WTC11 (cell line): Measurements from ENCODE around the gene CUTC. TPM values are rescaled to one million over a fixed set of nuclear protein-coding genes. Genes with fewer than 3 reads are reported as not detected.

Experiments used
- ATAC-seq: fragments of 200-7000 bp; cut with Tn5 transposase; 2 replicates; pipeline ENCODE4 v1.10.0; 2021; ENCODE audit warnings: mild to moderate bottlenecking, moderate library complexity
- CTCF ChIA-PET: fragments of 300-600 bp; sonication (Branson Sonifier 250); formaldehyde crosslinking; loops from one replicate; lab custom pipeline; 2021; ENCODE audit warnings: antibody characterized with exemption; lab: Charles Lee
- POLR2A ChIA-PET: fragments of 350-600 bp; sonication (Branson Sonifier 250); formaldehyde crosslinking; loops from one replicate; lab custom pipeline; 2021; ENCODE audit warnings: antibody characterized with exemption; lab: Charles Lee
- DNase-seq: peaks from one replicate; pipeline ENCODE4 v3.0.0; 2021; ENCODE audit warnings: low spot score
- H3K27ac Mint-ChIP-seq: 2 replicates; pipeline ENCODE4 v1.8.0; 2021; ENCODE audit warnings: mixed read lengths
- H3K27me3 Mint-ChIP-seq: 2 replicates; pipeline ENCODE4 v1.8.0; 2021; ENCODE audit warnings: low read depth, mild to moderate bottlenecking, moderate library complexity, mixed read lengths
- H3K36me3 Mint-ChIP-seq: 2 replicates; pipeline ENCODE4 v1.8.0; 2021; ENCODE audit warnings: mixed read lengths
- H3K4me1 Mint-ChIP-seq: 2 replicates; pipeline ENCODE4 v1.8.0; 2022; ENCODE audit warnings: mixed read lengths
- H3K4me3 Mint-ChIP-seq: 2 replicates; pipeline ENCODE4 v1.8.0; 2021; ENCODE audit warnings: mild to moderate bottlenecking, moderate library complexity, mixed read lengths
- H3K9me3 Mint-ChIP-seq: 2 replicates; pipeline ENCODE4 v1.8.0; 2021; ENCODE audit warnings: mixed read lengths
- CREB1 ChIP-seq: sonication (generic); formaldehyde crosslinking; IDR thresholded peaks from 2 replicates; pipeline ENCODE4 v1.8.0; 2023; ENCODE audit warnings: mild to moderate bottlenecking, missing genetic modification reagents
- CREM ChIP-seq: sonication (generic); formaldehyde crosslinking; IDR thresholded peaks from 2 replicates; pipeline ENCODE4 v1.8.1; 2022; ENCODE audit warnings: mild to moderate bottlenecking, missing genetic modification reagents, moderate library complexity
- CTCF ChIP-seq: fragments of 200-600 bp; IDR thresholded peaks from 2 replicates; pipeline ENCODE4 v1.8.0; 2022; ENCODE audit warnings: antibody characterized with exemption
- GABPB1 ChIP-seq: sonication (generic); formaldehyde crosslinking; IDR thresholded peaks from 2 replicates; pipeline ENCODE4 v1.8.1; 2023; ENCODE audit warnings: mild to moderate bottlenecking, missing genetic modification reagents
- GTF2I ChIP-seq: fragments of 250-450 bp; sonication (Bioruptor Pico); conservative IDR thresholded peaks from 2 replicates; pipeline ENCODE4 v1.4.0; 2021; ENCODE audit warnings: mild to moderate bottlenecking
- HMGA2 ChIP-seq: fragments of 250-450 bp; sonication (Bioruptor Pico); IDR thresholded peaks from 2 replicates; pipeline ENCODE4 v1.4.0; 2021; ENCODE audit warnings: mild to moderate bottlenecking, moderate library complexity
- IRF1 ChIP-seq: sonication (generic); formaldehyde crosslinking; IDR thresholded peaks from 2 replicates; pipeline ENCODE4 v1.8.0; 2023; ENCODE audit warnings: missing genetic modification reagents
- JUN ChIP-seq: sonication (generic); formaldehyde crosslinking; IDR thresholded peaks from 2 replicates; pipeline ENCODE4 v1.8.0; 2023; ENCODE audit warnings: mild to moderate bottlenecking, missing genetic modification reagents
- KAT7 ChIP-seq: sonication (generic); formaldehyde crosslinking; IDR thresholded peaks from 2 replicates; pipeline ENCODE4 v1.8.1; 2023; ENCODE audit warnings: missing genetic modification reagents, mild to moderate bottlenecking, borderline replicate concordance
- NFATC4 ChIP-seq: fragments of 250-450 bp; sonication (Bioruptor Pico); IDR thresholded peaks from 2 replicates; pipeline ENCODE4 v1.9.0; 2021; ENCODE audit warnings: mild to moderate bottlenecking
- NFYB ChIP-seq: sonication (generic); formaldehyde crosslinking; conservative IDR thresholded peaks from 2 replicates; pipeline ENCODE4 v1.8.0; 2022; ENCODE audit warnings: low read depth, missing genetic modification reagents
- NR2C2 ChIP-seq: sonication (generic); formaldehyde crosslinking; IDR thresholded peaks from 2 replicates; pipeline ENCODE4 v1.8.0; 2022; ENCODE audit warnings: mild to moderate bottlenecking, missing genetic modification reagents
- NR3C1 ChIP-seq: sonication (generic); formaldehyde crosslinking; conservative IDR thresholded peaks from 2 replicates; pipeline ENCODE4 v1.8.1; 2023; ENCODE audit warnings: low read depth, mild to moderate bottlenecking, missing genetic modification reagents
- SP1 ChIP-seq: sonication (generic); formaldehyde crosslinking; conservative IDR thresholded peaks from 2 replicates; pipeline ENCODE4 v1.8.1; 2022; ENCODE audit warnings: missing genetic modification reagents
- TCF7 ChIP-seq: sonication (generic); formaldehyde crosslinking; IDR thresholded peaks from 2 replicates; pipeline ENCODE4 v1.8.0; 2022; ENCODE audit warnings: mild to moderate bottlenecking, low read depth, missing genetic modification reagents, moderate library complexity
- total RNA-seq: library from RNA; stranded (reverse); gene quantifications from 3 replicates; pipeline ENCODE4 v1.2.3, GENCODE V29; 2021
- TF ChIP-seq, protein P1 (sequence below): sonication (generic); formaldehyde crosslinking; IDR thresholded peaks from 2 replicates; pipeline ENCODE4 v1.8.1; 2023; ENCODE audit warnings: mild to moderate bottlenecking, moderate library complexity, missing genetic modification reagents
- TF ChIP-seq, protein P2 (sequence below): sonication (generic); formaldehyde crosslinking; IDR thresholded peaks from 2 replicates; pipeline ENCODE4 v1.8.0; 2023; ENCODE audit warnings: mild to moderate bottlenecking, missing genetic modification reagents
- TF ChIP-seq, protein P3 (sequence below): sonication (generic); formaldehyde crosslinking; IDR thresholded peaks from 2 replicates; pipeline ENCODE4 v1.8.1; 2023; ENCODE audit warnings: mild to moderate bottlenecking, missing genetic modification reagents, borderline replicate concordance

CUTC gene
- total RNA-seq, 1 experiment from 2014 or later = 28.6 TPM

- TF ChIP-seq, protein P1, sequence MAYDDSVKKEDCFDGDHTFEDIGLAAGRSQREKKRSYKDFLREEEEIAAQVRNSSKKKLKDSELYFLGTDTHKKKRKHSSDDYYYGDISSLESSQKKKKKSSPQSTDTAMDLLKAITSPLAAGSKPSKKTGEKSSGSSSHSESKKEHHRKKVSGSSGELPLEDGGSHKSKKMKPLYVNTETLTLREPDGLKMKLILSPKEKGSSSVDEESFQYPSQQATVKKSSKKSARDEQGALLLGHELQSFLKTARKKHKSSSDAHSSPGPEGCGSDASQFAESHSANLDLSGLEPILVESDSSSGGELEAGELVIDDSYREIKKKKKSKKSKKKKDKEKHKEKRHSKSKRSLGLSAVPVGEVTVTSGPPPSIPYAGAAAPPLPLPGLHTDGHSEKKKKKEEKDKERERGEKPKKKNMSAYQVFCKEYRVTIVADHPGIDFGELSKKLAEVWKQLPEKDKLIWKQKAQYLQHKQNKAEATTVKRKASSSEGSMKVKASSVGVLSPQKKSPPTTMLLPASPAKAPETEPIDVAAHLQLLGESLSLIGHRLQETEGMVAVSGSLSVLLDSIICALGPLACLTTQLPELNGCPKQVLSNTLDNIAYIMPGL = no peak
- no peak for TF ChIP-seq GTF2I (CRISPR knock-in tag)
- no peak for TF ChIP-seq NR2C2 (CRISPR knock-in tag)
- no peak for TF ChIP-seq NFYB (CRISPR knock-in tag)
- TF ChIP-seq HMGA2 = no peak
- no peak for TF ChIP-seq CREM (CRISPR knock-in tag)
- no peak for TF ChIP-seq NFATC4 (CRISPR knock-in tag)
- TF ChIP-seq SP1 = no peak
These were observed 29.3 kb downstream of the CUTC start (continued) for GRCh38 chr10:99761365-99761764.

GRCh38 chr10:99765672-99766301, 33.8 kb downstream of the CUTC start:
- H3K4me3 Mint-ChIP-seq = no peak overlapping the region
- no peak for DNase-seq
- TF ChIP-seq SP1 (no peak), NFYB (CRISPR knock-in tag) (no peak), JUN (CRISPR knock-in tag) (no peak), NR3C1 (CRISPR knock-in tag) (no peak), CREM (CRISPR knock-in tag) (no peak), CTCF (no peak), NR2C2 (CRISPR knock-in tag) (no peak), IRF1 (CRISPR knock-in tag) (no peak), KAT7 (CRISPR knock-in tag) (no peak), TCF7 (CRISPR knock-in tag) (no peak), CREB1 (no peak), GABPB1 (CRISPR knock-in tag) (no peak)
- TF ChIP-seq, protein P2, sequence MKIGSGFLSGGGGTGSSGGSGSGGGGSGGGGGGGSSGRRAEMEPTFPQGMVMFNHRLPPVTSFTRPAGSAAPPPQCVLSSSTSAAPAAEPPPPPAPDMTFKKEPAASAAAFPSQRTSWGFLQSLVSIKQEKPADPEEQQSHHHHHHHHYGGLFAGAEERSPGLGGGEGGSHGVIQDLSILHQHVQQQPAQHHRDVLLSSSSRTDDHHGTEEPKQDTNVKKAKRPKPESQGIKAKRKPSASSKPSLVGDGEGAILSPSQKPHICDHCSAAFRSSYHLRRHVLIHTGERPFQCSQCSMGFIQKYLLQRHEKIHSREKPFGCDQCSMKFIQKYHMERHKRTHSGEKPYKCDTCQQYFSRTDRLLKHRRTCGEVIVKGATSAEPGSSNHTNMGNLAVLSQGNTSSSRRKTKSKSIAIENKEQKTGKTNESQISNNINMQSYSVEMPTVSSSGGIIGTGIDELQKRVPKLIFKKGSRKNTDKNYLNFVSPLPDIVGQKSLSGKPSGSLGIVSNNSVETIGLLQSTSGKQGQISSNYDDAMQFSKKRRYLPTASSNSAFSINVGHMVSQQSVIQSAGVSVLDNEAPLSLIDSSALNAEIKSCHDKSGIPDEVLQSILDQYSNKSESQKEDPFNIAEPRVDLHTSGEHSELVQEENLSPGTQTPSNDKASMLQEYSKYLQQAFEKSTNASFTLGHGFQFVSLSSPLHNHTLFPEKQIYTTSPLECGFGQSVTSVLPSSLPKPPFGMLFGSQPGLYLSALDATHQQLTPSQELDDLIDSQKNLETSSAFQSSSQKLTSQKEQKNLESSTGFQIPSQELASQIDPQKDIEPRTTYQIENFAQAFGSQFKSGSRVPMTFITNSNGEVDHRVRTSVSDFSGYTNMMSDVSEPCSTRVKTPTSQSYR = no peak
- TF ChIP-seq, protein P3, sequence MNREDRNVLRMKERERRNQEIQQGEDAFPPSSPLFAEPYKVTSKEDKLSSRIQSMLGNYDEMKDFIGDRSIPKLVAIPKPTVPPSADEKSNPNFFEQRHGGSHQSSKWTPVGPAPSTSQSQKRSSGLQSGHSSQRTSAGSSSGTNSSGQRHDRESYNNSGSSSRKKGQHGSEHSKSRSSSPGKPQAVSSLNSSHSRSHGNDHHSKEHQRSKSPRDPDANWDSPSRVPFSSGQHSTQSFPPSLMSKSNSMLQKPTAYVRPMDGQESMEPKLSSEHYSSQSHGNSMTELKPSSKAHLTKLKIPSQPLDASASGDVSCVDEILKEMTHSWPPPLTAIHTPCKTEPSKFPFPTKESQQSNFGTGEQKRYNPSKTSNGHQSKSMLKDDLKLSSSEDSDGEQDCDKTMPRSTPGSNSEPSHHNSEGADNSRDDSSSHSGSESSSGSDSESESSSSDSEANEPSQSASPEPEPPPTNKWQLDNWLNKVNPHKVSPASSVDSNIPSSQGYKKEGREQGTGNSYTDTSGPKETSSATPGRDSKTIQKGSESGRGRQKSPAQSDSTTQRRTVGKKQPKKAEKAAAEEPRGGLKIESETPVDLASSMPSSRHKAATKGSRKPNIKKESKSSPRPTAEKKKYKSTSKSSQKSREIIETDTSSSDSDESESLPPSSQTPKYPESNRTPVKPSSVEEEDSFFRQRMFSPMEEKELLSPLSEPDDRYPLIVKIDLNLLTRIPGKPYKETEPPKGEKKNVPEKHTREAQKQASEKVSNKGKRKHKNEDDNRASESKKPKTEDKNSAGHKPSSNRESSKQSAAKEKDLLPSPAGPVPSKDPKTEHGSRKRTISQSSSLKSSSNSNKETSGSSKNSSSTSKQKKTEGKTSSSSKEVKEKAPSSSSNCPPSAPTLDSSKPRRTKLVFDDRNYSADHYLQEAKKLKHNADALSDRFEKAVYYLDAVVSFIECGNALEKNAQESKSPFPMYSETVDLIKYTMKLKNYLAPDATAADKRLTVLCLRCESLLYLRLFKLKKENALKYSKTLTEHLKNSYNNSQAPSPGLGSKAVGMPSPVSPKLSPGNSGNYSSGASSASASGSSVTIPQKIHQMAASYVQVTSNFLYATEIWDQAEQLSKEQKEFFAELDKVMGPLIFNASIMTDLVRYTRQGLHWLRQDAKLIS (CRISPR knock-in tag) = no peak
- TF ChIP-seq, protein P1 = no peak
- ChIA-PET POLR2A (no interaction called here), CTCF (no interaction called here)
- H3K36me3 Mint-ChIP-seq = no peaks in the 10 kb centered on the region
- H3K27me3 Mint-ChIP-seq = no peaks in the 10 kb centered on the region
- H3K4me1 Mint-ChIP-seq = no peaks in the 10 kb centered on the region
- ATAC-seq = no peak
- H3K9me3 Mint-ChIP-seq = peaks cover 7% of the 10 kb centered on the region
- H3K27ac Mint-ChIP-seq = no peak overlapping the region; the same call in 1 of the 2 replicates
